NOMO-1 treated with DMSO at 0.1 percent for 48 hours (cell line): ENCODE results near the gene PNRC2.

Source experiments
- DNase-seq: peaks from one replicate; lab custom pipeline; 2025; ENCODE audit not compliant: unreplicated experiment; lab: John Stamatoyannopoulos, UW

PNRC2 gene

DNA sequence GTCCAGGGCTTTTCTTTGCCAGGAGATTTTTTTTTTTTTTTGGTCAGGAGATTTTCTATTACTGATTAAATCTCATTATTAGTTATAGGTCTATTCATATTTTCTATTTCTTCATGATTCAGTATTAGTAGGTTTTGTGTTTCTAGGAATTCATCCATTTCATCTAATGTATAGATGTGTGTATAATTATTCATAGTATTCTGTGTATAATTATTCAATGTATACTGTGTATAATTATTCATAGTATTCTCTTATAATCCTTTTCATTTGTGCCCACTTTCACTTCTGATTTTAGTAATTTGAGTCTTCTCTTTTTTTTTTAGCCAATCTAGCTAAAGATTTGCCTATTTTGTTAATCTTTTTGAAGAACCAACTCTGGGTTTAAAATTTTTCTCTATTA is 12.3 kb upstream of the PNRC2 start:
- no peak for DNase-seq

DNA sequence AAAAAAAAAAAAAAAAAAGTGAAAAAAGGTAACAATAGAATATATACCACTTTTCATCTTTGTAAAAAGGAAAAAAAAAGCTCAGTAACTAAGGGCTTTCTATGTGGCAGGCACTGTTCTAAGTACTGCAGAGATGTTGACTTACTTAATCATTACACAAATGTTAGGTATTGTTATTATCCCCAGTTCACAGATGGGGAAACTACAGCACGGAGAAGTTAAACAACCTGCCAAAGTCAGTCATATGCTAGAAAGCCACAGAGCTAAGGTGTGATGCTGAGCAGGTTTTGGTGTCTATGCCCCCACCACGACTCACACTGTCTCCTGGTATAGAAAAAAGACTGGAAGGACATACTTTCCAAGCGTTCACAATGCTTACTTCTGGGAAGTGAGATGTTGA is 6.6 kb upstream of the PNRC2 start:
- no peak for DNase-seq

DNA sequence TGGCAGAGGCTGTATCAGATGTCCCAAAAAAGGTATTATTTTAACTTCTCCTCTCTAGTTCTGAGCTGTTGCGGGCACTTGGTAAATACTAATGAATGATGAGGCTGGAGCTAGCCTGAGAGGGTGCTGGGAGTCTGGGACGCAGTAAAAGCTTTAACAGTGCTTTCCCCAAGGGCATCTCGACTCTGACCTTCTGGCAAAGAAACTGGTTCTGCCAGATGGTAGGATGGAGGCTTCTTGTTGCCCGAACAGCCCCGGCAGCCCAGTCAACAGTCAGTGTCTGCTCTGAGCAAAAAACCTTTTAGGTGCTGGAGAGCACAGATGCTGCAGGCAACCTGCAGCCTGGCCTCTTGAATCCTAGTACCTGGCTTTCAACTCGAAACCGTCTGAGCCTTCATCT is 2.5 kb upstream of the PNRC2 start:
- no peak for DNase-seq

DNA sequence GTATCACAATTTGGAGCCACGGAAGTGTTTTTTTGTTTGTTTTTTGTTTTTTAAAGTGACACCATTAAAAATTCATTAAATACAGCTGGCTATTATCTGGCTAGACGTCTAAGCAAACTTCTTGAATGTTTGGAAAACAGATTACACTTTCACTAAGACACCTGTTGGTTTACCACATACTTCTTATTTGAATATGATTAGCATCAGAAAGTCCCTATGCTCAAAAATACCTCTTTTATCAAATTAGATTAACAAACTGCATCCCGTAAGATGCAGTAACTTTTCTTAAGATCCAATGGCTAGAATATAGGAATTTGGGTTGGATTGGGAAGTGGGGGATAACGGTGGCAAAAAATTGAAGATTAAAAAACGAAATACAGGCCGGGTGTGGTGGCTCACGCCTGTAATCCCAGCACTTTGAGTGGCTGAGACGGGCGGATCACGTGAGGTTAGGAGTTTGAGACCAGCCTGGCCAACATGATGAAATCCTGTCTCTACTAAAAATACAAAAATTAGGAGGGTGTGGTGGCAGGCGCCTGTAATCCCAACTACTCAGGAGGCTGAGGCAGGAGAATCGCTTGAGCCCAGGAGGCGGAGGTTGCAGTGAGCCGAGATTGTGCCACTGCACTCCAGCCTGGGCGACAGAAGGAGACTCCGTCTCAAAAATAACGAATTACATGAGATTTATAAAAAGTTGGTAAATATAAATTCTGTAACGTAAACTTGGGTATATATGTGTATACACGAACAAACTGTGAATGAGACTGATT is 1.4 kb upstream of the PNRC2 start:
- DNase-seq = peak; percentile 14

DNA sequence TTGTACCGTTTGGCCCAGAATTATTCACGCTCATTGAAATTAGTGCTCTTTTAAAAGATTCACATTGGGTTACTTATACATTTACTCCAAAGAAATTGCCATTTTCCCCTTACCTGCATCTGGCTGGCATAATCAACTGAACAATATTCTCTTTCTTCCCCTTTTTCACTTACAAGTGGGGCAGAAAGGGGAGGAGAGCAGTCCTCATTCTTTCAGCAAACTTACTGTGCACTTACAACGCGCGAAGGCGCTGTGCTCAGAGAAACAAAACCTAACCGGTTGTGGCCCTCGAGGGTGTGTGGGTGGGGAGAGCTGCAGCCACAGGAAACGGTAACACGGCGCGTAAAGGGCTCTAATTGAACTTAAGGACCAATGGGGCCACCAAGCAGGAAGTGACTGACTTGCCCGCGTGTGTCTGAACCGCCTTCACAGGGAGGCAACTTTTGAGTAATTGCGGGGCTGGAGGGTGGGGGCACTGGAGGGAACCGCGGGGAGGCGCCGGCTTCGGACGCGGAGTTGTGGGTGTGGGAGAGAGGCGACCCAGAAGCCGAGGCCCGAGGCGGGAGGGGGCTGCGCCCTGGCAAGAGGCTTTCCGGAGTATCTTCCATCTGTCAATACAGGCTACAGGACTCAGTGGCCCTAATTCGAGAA is 693 bp upstream of the PNRC2 start:
- peak; percentile 100 for DNase-seq

DNA sequence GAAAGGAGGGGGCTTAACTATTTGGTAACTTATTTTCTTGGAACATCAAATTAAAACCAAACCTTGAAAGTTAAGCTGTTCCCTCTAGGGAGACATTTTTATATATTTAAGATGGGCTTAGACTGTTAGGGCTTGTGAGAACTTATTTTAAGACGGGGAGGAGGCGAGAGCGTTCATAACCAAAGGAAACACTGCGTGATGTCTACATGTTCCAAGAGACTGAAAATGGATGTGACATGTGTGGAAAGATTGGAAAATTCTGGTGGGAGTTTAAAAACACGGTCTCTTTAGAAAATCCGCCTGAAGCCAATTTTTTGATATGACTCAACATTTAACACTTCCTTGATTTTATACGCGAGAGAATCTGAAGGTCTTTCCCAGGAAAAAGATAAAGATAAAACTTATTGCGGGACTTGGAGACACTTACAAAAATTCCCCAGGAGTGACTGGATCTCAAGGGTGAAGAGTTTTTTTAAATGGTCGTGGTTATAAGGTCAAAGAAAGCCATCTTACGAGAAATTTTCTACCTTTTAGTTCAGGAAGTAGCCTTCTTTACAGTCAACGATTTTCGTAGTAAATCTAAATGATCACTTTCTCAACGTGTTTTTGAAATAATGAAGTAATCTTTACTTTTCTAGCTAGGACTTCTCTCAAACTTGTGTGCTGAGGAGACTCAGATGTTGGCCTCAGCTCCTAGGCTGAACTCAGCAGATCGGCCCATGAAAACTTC is 828 bp downstream of the PNRC2 start:
- DNase-seq = peak; percentile 9

DNA sequence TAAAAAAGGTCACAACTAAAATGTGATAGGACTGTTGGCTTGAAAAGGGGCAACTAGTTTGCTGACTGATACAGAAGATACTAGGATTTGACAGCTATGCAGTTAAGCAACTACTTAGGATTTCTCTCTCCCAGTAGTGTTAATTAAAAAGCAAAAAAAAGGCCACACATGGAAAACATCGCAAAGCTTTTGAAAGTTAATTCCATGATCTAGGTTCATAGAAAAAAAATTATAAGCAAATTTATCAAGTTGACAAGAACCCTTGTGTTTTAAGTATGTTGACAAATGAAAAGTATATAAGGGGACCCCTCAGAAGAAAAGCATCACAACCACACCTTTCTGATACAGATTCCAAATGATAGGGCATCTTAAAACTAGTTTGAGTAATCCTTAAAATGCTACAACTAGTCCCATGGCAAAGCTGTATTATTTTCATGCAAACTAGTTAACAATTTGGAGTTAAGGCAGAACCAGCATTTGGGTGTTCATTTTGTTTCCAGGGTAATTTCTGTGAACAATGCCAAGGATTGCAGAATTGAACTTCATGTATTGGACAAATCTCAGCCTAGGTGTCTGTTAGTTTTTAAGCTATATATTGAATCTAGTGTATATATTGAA is 4.1 kb downstream of the PNRC2 start:
- DNase-seq = no peak

DNA sequence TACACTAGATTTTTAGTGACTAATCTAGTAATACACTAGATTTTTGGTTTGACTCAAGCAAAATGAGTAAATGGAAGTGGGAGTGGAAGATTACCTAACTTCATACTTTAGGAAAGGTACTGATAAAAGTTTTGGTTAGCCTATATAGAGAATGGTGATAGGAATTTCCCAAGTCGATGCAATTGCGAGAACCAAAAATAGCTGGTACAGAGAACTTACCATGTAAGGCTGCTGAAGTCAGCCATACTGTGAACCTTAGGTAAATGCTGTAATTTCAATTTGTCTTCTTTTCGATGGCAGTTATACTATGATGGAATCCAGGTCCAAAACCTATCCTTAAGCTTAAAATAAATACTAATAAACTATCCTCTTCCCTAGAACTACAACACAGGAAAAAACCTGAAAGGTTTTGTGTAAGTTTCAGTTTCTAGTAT is 4.6 kb downstream of the PNRC2 start:
- no peak for DNase-seq

DNA sequence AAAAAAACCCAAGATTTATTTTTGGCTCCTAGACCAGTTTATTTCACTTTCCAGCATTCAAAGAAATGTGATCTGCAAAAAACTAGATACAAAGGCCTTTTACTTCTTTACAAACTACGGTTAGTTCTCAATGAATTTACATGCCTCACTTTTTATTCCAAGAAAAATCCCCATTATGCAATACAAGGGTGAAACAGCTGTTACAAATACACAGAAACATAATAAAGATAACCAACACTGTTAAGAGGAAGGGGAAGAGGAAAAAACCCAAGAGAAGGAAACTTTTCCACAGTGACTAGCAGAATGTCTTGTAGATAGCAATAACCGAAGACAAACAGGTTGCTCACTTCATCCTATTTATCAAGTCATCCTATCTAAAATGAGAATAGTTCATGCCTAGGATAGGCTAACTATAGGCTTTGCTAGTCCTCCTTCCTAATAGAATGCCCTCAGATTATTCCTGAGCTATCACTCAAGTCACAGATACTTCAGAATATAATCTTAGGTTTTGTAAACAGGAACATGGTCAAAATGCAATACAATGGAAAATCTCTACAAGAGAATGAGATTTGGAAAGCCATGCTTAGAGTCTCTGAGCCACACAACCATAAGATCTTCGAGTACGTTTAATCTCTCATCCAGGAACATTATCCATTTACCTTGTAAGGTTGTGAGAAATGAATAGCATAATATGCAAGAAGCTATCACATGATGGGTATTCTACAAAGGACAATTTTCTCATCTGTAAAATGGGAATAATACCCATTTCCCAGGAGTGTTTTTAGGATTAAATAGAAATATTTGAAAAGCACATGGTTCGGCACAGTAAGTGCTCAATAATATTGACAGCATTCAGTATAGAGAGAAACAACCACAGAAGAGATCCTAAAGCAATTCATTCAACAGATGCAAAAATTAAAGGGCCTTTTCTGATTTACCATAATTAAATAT is 5.4 kb downstream of the PNRC2 start:
- DNase-seq = no peak

DNA sequence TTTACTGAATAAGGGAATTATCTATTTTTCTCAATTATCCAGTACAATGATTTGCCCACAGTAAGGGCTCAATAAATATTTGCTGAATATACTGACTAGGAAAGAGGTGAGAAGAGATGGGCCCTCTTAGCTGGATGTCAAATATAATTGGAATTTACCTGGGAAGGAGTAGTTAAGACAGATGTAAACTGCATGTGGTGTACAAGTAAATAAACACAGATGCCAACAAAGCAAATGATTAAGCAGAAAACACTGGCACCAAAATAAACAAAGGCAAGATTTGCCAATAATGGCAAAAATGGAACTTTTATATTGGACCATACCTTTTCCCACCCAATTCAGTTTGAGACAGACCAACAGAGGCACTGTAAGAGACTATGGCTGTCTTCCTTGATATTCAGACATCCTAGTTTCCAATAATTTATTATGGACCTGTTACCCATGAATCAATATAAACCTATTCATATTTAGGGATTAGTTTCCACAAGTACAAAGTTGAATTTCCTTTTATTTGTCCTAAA is 7.4 kb downstream of the PNRC2 start:
- DNase-seq = no peak

DNA sequence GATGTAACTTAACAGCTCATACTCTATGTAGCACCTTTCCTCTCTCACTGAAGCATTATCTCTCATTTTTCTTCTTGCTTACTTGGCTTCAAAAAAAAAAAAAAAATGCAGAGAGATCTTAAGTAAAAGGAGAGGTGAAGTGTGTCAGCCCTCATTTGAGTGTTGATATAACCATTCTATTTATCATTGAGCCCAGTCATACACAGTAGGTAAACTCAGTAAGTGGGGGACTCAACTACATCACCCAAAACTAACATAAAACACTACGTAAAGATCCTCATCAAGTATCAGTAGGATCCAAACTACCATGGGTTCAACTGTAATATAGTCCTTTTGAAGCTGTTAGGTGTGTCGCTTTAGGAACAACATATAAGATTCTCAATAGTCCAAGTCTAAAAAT is 8.2 kb downstream of the PNRC2 start:
- DNase-seq = no peak

DNA sequence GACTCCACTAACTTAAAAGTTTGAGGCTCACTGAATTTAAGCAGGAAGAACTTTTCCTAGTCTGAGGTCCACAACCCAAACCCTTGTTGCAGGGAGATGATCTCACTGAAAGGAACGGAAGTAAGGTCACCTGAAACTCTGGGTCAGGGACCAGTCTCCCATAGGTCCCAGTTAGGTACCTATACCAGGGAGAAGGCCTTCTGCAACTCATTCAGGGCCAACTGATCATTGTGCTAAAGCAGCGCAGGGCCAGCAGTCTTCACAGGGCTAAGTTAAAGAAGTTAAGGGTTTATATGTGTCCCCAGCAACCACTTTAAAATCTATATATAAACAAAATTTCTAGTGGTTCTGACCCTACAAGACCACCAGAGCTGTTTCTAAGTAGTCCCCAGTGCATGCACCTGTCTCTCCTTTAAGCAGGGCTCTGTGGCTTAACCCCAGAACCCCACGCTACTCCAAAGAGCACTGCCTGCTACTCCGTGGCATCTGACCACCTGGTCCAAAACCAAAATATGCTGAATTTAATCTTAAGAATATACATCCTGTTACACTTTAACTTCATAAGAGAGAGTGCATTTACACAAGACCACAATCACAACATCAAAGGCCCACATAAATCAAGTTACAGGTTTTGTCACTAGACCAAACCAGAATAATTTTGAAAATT is 17.7 kb downstream of the PNRC2 start:
- DNase-seq = no peak

DNA sequence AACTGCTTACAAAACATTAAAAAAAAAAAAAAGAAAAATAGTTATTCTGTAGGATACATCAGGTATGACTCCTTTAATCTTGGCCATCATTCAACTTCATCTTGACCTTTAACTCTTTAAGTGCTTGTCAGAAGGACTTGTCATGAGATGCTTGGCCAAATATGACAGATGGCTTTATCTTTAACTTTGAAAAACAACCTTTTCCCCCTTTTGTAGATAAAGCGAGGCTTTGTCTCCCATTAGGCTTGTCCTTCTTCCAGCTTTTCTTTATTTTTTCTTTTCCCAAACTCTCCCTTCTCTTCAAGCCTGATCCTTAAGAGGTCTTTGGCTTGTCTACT is 18.2 kb downstream of the PNRC2 start:
- no peak for DNase-seq

DNA sequence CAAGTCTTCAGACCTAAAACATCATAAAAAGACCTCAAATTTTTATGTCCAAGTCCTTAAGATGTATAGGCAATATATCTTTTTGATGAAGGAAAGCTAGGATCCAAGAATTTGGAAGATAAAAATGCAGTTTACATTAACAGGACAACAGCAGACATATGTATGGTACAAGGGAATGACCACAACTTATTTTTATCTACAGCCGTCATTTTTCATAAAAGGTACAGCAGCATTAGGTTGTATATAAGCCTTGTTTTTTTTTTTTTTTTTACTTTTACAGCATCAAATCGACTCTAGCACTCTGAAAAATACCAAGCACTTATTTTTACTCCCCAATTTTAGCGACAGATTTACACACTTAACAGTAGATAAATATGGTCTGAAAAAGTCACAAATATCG is 19.2 kb downstream of the PNRC2 start:
- no peak for DNase-seq

DNA sequence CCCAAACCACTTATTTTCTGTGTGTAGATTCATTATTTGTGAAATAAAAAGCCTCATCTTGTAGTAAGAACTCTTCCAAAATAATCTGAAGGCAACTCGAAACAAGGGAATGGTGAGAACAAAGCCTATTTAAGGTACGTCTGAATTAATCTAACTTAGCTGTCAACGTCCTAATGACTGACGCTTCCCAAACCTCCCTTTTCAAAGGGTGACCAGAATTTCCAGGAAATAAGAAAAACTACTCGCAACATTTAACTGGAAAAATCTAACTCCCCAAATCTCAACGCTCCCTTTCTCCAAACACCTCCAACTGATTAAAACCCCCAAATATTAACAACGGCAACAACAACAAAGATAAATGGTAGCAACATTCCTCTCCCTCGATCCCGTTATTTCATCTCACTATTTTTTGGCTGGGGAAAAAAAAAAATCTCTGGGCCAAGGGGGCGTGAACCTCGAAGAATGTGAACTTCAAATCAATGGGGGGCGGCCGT is 19.8 kb downstream of the PNRC2 start:
- DNase-seq = no peak

DNA sequence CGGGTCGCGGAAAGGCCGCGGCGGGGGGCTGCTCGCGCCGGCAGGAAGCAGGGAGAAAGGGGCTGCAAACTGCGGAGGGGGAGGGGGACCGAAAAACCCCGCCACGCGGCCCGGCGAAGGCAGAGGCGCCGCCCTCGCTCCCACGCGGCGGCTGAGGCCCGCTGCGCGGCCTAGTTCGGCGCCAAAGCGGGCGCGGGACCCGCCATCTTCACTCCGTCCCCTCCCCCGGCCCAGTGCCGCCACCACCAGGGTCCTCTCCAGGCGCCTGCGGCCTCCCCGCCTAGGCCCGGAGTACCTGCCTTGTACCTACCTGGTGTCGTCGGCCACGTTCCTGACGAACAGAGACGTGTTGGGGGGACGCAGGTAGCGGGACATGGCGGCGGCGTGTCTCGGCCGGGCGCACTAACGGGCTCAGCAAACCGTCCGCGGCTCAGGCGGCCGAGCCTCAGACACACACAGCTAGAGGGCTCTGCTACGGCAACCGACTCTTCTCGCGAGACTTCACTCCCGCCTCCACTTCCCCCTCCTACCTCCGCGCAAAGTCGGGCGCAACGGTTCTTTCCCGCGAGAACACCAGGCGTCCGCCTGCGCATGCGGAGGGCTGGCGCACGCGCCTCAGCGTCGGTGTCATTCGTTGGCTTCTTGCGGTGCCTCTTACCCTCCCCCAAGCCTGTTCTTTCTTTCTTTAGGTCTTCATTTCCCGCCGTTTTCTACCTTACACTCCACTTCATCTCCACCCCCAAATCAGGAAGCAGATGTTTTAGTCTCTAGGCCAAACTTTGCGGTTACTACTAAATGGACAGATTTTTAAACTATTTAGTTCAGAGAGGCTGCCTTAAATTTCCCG is 20.5 kb downstream of the PNRC2 start, which contains the start of gene SRSF10:
SRSF10 (minus strand) TSS at position 447 of the 847 bp plus-strand sequence; CDS start at position 375, 72 bp downstream.
- peak; percentile 98 for DNase-seq

DNA sequence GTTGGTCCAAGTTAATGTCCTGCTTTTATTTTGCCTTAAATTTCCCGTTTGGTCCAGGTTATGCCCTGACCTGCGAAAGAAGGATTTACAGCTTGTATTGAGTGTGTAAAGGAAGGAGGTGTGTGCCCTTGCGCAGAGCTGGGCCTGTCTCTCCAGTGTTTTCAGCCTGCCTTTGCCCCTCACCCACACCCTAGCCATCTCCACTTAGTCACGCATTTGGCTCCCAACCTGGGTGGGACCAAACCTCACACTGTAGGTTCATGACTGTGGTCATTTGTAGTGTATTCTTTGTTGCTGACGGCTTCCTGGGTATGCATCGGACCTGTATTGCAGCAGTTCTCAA is 21.1 kb downstream of the PNRC2 start:
- DNase-seq = peak; percentile 85

DNA sequence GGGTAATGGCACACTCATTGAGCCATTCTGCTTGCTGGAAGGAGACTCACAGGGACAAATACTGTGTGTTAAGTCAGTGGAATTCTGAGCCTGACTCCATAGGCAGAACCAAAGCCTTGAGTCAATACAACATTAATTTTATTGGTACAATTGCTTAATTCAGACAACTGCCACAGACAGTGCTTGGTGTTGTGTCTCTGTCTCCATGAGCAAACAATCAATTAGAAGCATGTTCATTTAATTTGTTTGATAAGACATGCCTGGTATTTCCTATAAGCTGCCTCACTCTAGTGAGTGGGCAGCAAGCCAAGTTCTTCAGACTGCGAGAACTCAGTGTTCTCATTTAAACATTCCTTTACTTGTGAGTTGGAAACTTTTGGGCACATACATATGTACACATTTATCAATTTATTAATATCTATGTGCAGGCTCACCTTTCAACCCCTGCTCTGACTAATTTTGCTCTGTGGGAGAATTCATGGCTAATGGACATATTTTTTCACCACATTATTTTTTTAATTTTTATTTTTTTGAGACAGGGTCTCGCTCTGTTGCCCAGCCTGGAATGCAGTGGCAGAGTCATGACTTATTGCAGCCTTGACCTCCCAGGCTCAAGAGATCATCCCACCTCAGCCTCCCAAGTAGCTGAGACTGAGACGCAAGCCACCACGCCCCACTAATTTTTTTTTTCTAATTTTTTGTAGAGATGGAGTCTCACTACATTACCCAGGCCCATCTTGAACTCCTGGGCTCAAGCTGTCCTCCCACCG is 25.0 kb downstream of the PNRC2 start:
- DNase-seq = no peak
